ENCODE data around the gene CIART. TPM values are rescaled to one million over a fixed set of nuclear protein-coding genes. Genes with fewer than 3 reads are reported as not detected.
"Not testable (repeated sequence)": the region's sequence is repeated elsewhere in the genome, so short reads cannot be mapped to it uniquely, and the experiment has no call there.

Gene CIART
- total and polyA plus RNA-seq, 5 donors from 2014 or later = 0.56 to 2.2 (median 1.2) TPM

GRCh38 chr1:150295476-150295875 is 13.1 kb downstream of the CIART start:
- no peak overlapping the region for H3K4me3 ChIP-seq (ENCODE audit: low read depth, low read length)
- H3K36me3 ChIP-seq (ENCODE audit: control insufficient read depth, insufficient read depth, low read length) = peaks cover 16% of the 10 kb centered on the region
- H3K36me3 Mint-ChIP-seq = peaks cover 22% of the 10 kb centered on the region

GRCh38 chr1:150299716-150300115 is 17.4 kb downstream of the CIART start:
- Histone ChIP-seq H3K27me3 (ENCODE audit: control insufficient read depth, insufficient read depth, low read length) (no peaks in the 10 kb centered on the region), H3K27ac (ENCODE audit: insufficient read depth, low read length, poor library complexity, severe bottlenecking) (no peak overlapping the region), H3K36me3 (ENCODE audit: control insufficient read depth, insufficient read depth, low read length) (peaks cover 27% of the 10 kb centered on the region), H3K9me3 (ENCODE audit: control insufficient read depth in 2 of 2, low read length in 2 of 2) (no peaks in the 10 kb centered on the region), H3K4me1 (ENCODE audit: control insufficient read depth, insufficient read depth, low read length, poor library complexity, severe bottlenecking) (no peaks in the 10 kb centered on the region), H3K4me3 (ENCODE audit: low read depth, low read length) (no peak overlapping the region)
- Mint-ChIP-seq H3K4me1 (peaks cover 16 to 29% (median 25%) of the 10 kb centered on the region in 4 donors), H3K27ac (no peak overlapping the region), H3K4me3 (no peak overlapping the region), H3K27me3 (no peaks in the 10 kb centered on the region), H3K36me3 (peaks cover 37% of the 10 kb centered on the region), H3K9me3 (no peaks in the 10 kb centered on the region)
- no peak for DNase-seq
- ATAC-seq (ENCODE audit: low read depth in 2 of 2) = no peak

More at GRCh38 chr1:150295476-150295875, 13.1 kb downstream of the CIART start:
- H3K27me3 ChIP-seq (ENCODE audit: control insufficient read depth, insufficient read depth, low read length) = no peaks in the 10 kb centered on the region
- Mint-ChIP-seq H3K4me1 (peaks cover 14 to 40% (median 32%) of the 10 kb centered on the region in 4 donors), H3K4me3 (peak overlapping the region in 3 of 4 donors; percentile 66 to 84 (median 67)), H3K9me3 (no peaks in the 10 kb centered on the region), H3K27ac (peak overlapping the region; percentile 10 to 77 (median 77)), H3K27me3 (peaks cover 4% of the 10 kb centered on the region)
- ATAC-seq (ENCODE audit: low read depth in 2 of 2) (no peak), DNase-seq (no peak)
- H3K9me3 ChIP-seq (ENCODE audit: control insufficient read depth in 2 of 2, low read length in 2 of 2) = no peaks in the 10 kb centered on the region
- peaks cover 16% of the 10 kb centered on the region for H3K4me1 ChIP-seq (ENCODE audit: control insufficient read depth, insufficient read depth, low read length, poor library complexity, severe bottlenecking)
- peak overlapping the region; percentile 1 for H3K27ac ChIP-seq (ENCODE audit: insufficient read depth, low read length, poor library complexity, severe bottlenecking)

- Histone ChIP-seq H3K36me3 (ENCODE audit: control insufficient read depth, insufficient read depth, low read length) (peaks cover 17% of the 10 kb centered on the region), H3K4me3 (ENCODE audit: low read depth, low read length) (no peak overlapping the region), H3K27ac (ENCODE audit: insufficient read depth, low read length, poor library complexity, severe bottlenecking) (no peak overlapping the region), H3K4me1 (ENCODE audit: control insufficient read depth, insufficient read depth, low read length, poor library complexity, severe bottlenecking) (no peaks in the 10 kb centered on the region), H3K9me3 (ENCODE audit: control insufficient read depth in 2 of 2, low read length in 2 of 2) (no peaks in the 10 kb centered on the region), H3K27me3 (ENCODE audit: control insufficient read depth, insufficient read depth, low read length) (no peaks in the 10 kb centered on the region)
- DNase-seq = no peak
- H3K27me3 Mint-ChIP-seq = no peaks in the 10 kb centered on the region
- ATAC-seq (ENCODE audit: low read depth in 2 of 2) = no peak
- peaks cover 28% of the 10 kb centered on the region for H3K36me3 Mint-ChIP-seq
- no peaks in the 10 kb centered on the region for H3K9me3 Mint-ChIP-seq
- H3K4me3 Mint-ChIP-seq = no peak overlapping the region
- peaks cover 8 to 13% (median 10%) of the 10 kb centered on the region in 4 donors for H3K4me1 Mint-ChIP-seq
- peak overlapping the region in 1 of 3 donors; percentile 13 for H3K27ac Mint-ChIP-seq
Measured at GRCh38 chr1:150302338-150302737, 20.0 kb downstream of the CIART start.

- Histone ChIP-seq H3K9me3 (ENCODE audit: control insufficient read depth in 2 of 2, low read length in 2 of 2) (no peaks in the 10 kb centered on the region), H3K4me1 (ENCODE audit: control insufficient read depth, insufficient read depth, low read length, poor library complexity, severe bottlenecking) (no peaks in the 10 kb centered on the region), H3K27ac (ENCODE audit: insufficient read depth, low read length, poor library complexity, severe bottlenecking) (no peak overlapping the region), H3K4me3 (ENCODE audit: low read depth, low read length) (no peak overlapping the region), H3K27me3 (ENCODE audit: control insufficient read depth, insufficient read depth, low read length) (no peaks in the 10 kb centered on the region), H3K36me3 (ENCODE audit: control insufficient read depth, insufficient read depth, low read length) (peaks cover 18% of the 10 kb centered on the region)
- H3K9me3 Mint-ChIP-seq = no peaks in the 10 kb centered on the region
- peaks cover 30% of the 10 kb centered on the region for H3K36me3 Mint-ChIP-seq
- ATAC-seq (ENCODE audit: low read depth in 2 of 2) (no peak), DNase-seq (no peak)
- H3K27ac Mint-ChIP-seq = no peak overlapping the region
- H3K4me1 Mint-ChIP-seq = peaks cover 6 to 13% (median 8%) of the 10 kb centered on the region in 4 donors
- H3K4me3 Mint-ChIP-seq = no peak overlapping the region
- H3K27me3 Mint-ChIP-seq = no peaks in the 10 kb centered on the region
Measured at GRCh38 chr1:150302902-150303301, 20.5 kb downstream of the CIART start.

GRCh38 chr1:150308585-150308984 is 26.2 kb downstream of the CIART start:
- not testable (repeated sequence) for H3K9me3 Mint-ChIP-seq; H3K27me3 Mint-ChIP-seq; H3K4me1 Mint-ChIP-seq; ATAC-seq (ENCODE audit: low read depth in 2 of 2); H3K4me1 ChIP-seq (ENCODE audit: control insufficient read depth, insufficient read depth, low read length, poor library complexity, severe bottlenecking); H3K4me3 ChIP-seq (ENCODE audit: low read depth, low read length); H3K4me3 Mint-ChIP-seq; H3K9me3 ChIP-seq (ENCODE audit: control insufficient read depth in 2 of 2, low read length in 2 of 2); H3K27ac ChIP-seq (ENCODE audit: insufficient read depth, low read length, poor library complexity, severe bottlenecking); H3K27me3 ChIP-seq (ENCODE audit: control insufficient read depth, insufficient read depth, low read length); H3K27ac Mint-ChIP-seq; DNase-seq; H3K36me3 ChIP-seq (ENCODE audit: control insufficient read depth, insufficient read depth, low read length)
- peaks cover 15% of the 10 kb centered on the region for H3K36me3 Mint-ChIP-seq

GRCh38 chr1:150309758-150310508 is 27.6 kb downstream of the CIART start:
- no peak for ATAC-seq (ENCODE audit: low read depth in 2 of 2)
- Mint-ChIP-seq H3K9me3 (no peaks in the 10 kb centered on the region), H3K27ac (peak overlapping the region in 1 of 3 donors; percentile 49), H3K4me1 (peaks cover 0 to 1% (median 0%) of the 10 kb centered on the region in 4 donors), H3K4me3 (no peak overlapping the region), H3K36me3 (peaks cover 15% of the 10 kb centered on the region), H3K27me3 (no peaks in the 10 kb centered on the region)
- no peaks in the 10 kb centered on the region for H3K27me3 ChIP-seq (ENCODE audit: control insufficient read depth, insufficient read depth, low read length)
- no peaks in the 10 kb centered on the region for H3K4me1 ChIP-seq (ENCODE audit: control insufficient read depth, insufficient read depth, low read length, poor library complexity, severe bottlenecking)
- H3K27ac ChIP-seq (ENCODE audit: insufficient read depth, low read length, poor library complexity, severe bottlenecking) = no peak overlapping the region
- peaks cover 6% of the 10 kb centered on the region for H3K36me3 ChIP-seq (ENCODE audit: control insufficient read depth, insufficient read depth, low read length)
- no peak for DNase-seq
- no peak overlapping the region for H3K4me3 ChIP-seq (ENCODE audit: low read depth, low read length)
- no peaks in the 10 kb centered on the region for H3K9me3 ChIP-seq (ENCODE audit: control insufficient read depth in 2 of 2, low read length in 2 of 2)

GRCh38 chr1:150311762-150312161 is 29.4 kb downstream of the CIART start:
- Histone ChIP-seq H3K4me3 (ENCODE audit: low read depth, low read length) (no peak overlapping the region), H3K27me3 (ENCODE audit: control insufficient read depth, insufficient read depth, low read length) (no peaks in the 10 kb centered on the region), H3K36me3 (ENCODE audit: control insufficient read depth, insufficient read depth, low read length) (peaks cover 6% of the 10 kb centered on the region), H3K4me1 (ENCODE audit: control insufficient read depth, insufficient read depth, low read length, poor library complexity, severe bottlenecking) (no peaks in the 10 kb centered on the region), H3K9me3 (ENCODE audit: control insufficient read depth in 2 of 2, low read length in 2 of 2) (no peaks in the 10 kb centered on the region), H3K27ac (ENCODE audit: insufficient read depth, low read length, poor library complexity, severe bottlenecking) (no peak overlapping the region)
- Mint-ChIP-seq H3K27ac (no peak overlapping the region), H3K9me3 (no peaks in the 10 kb centered on the region), H3K27me3 (no peaks in the 10 kb centered on the region), H3K4me3 (no peak overlapping the region), H3K4me1 (no peaks in the 10 kb centered on the region), H3K36me3 (peaks cover 11% of the 10 kb centered on the region)
- ATAC-seq (ENCODE audit: low read depth in 2 of 2) = no peak
- DNase-seq = no peak

GRCh38 chr1:150314691-150315090 is 32.3 kb downstream of the CIART start:
- not testable (repeated sequence) for H3K9me3 ChIP-seq (ENCODE audit: control insufficient read depth in 2 of 2, low read length in 2 of 2); H3K27me3 Mint-ChIP-seq; ATAC-seq (ENCODE audit: low read depth in 2 of 2); H3K27ac ChIP-seq (ENCODE audit: insufficient read depth, low read length, poor library complexity, severe bottlenecking); H3K27me3 ChIP-seq (ENCODE audit: control insufficient read depth, insufficient read depth, low read length); H3K4me3 ChIP-seq (ENCODE audit: low read depth, low read length); DNase-seq; H3K36me3 Mint-ChIP-seq; H3K36me3 ChIP-seq (ENCODE audit: control insufficient read depth, insufficient read depth, low read length); H3K4me1 Mint-ChIP-seq; H3K4me3 Mint-ChIP-seq; H3K9me3 Mint-ChIP-seq; H3K4me1 ChIP-seq (ENCODE audit: control insufficient read depth, insufficient read depth, low read length, poor library complexity, severe bottlenecking)
- peak overlapping the region in 1 of 3 donors; percentile 33 for H3K27ac Mint-ChIP-seq

Data from CD4-positive, CD25-positive, alpha-beta regulatory T cell (primary cell).